Smooth muscle cell of the umbilical artery (primary cell): ENCODE results near the gene CDX4. TPM values are rescaled to one million over a fixed set of nuclear protein-coding genes. Genes with fewer than 3 reads are reported as not detected.

Source experiments
- total RNA-seq: library from RNA; depleted of rRNA; stranded (reverse); fragments of >200 nt; gene quantifications from 2 replicates; pipeline ENCODE4 v1.2.3, GENCODE V29; 2014

The CDX4 gene
- total RNA-seq = not detected in 2 replicates

DNA sequence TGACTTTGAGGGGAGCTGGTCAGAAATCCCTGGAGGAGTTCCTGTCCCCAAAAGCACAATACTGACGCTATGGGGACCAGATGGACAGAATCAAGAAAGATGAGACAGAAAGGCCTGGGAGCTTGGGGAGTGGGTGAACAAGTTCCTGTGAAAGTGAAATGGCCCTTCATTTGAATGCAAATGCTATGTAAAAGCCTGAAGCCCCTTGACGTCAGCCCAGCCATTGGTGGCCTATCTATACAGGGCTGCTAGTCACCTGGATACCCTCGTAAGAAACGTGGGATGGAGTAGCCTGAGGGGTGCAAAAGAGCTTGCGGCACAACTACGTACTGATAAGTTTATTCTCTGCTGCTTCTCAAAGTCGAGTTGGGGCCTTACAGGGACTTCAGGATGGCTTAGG, at the start of gene CDX4:
Gene CDX4, plus strand, starts transcription at position 223 of the 400 bp plus-strand sequence. CDS start 201 bp downstream, outside the sequence.

Other genes starting within 250 kb of the CDX4 start
- gene NAP1L2, start 232.2 kb upstream of the CDX4 start, total RNA-seq = 0.59 and 0.78 TPM in 2 replicates
- 12.2 and 14.6 TPM in 2 replicates for gene CHIC1, start 116.1 kb downstream of the CDX4 start, total RNA-seq